WTC11 (cell line): Measurements from ENCODE around the gene CORO7. TPM values are rescaled to one million over a fixed set of nuclear protein-coding genes. Genes with fewer than 3 reads are reported as not detected.

Experiments used
- ATAC-seq: fragments of 200-7000 bp; cut with Tn5 transposase; 2 replicates; pipeline ENCODE4 v1.10.0; 2021; ENCODE audit warnings: mild to moderate bottlenecking, moderate library complexity
- CTCF ChIA-PET: fragments of 300-600 bp; sonication (Branson Sonifier 250); formaldehyde crosslinking; loops from one replicate; lab custom pipeline; 2021; ENCODE audit warnings: antibody characterized with exemption; lab: Charles Lee
- POLR2A ChIA-PET: fragments of 350-600 bp; sonication (Branson Sonifier 250); formaldehyde crosslinking; loops from one replicate; lab custom pipeline; 2021; ENCODE audit warnings: antibody characterized with exemption; lab: Charles Lee
- DNase-seq: peaks from one replicate; pipeline ENCODE4 v3.0.0; 2021; ENCODE audit warnings: low spot score
- H3K27ac Mint-ChIP-seq: 2 replicates; pipeline ENCODE4 v1.8.0; 2021; ENCODE audit warnings: mixed read lengths
- H3K27me3 Mint-ChIP-seq: 2 replicates; pipeline ENCODE4 v1.8.0; 2021; ENCODE audit warnings: low read depth, mild to moderate bottlenecking, moderate library complexity, mixed read lengths
- H3K36me3 Mint-ChIP-seq: 2 replicates; pipeline ENCODE4 v1.8.0; 2021; ENCODE audit warnings: mixed read lengths
- H3K4me1 Mint-ChIP-seq: 2 replicates; pipeline ENCODE4 v1.8.0; 2022; ENCODE audit warnings: mixed read lengths
- H3K4me3 Mint-ChIP-seq: 2 replicates; pipeline ENCODE4 v1.8.0; 2021; ENCODE audit warnings: mild to moderate bottlenecking, moderate library complexity, mixed read lengths
- H3K9me3 Mint-ChIP-seq: 2 replicates; pipeline ENCODE4 v1.8.0; 2021; ENCODE audit warnings: mixed read lengths
- ATF2 ChIP-seq: sonication (generic); formaldehyde crosslinking; IDR thresholded peaks from 2 replicates; pipeline ENCODE4 v1.8.1; 2022; ENCODE audit warnings: low read depth, missing genetic modification reagents, borderline replicate concordance
- CBFB ChIP-seq: sonication (generic); formaldehyde crosslinking; IDR thresholded peaks from 2 replicates; pipeline ENCODE4 v1.8.1; 2022; ENCODE audit warnings: mild to moderate bottlenecking, low read depth, missing genetic modification reagents
- CDX4 ChIP-seq: fragments of 250-450 bp; sonication (Bioruptor Pico); IDR thresholded peaks from 2 replicates; pipeline ENCODE4 v1.9.0; 2021; ENCODE audit warnings: moderate library complexity, mild to moderate bottlenecking, inconsistent platforms, borderline replicate concordance
- CREM ChIP-seq: sonication (generic); formaldehyde crosslinking; IDR thresholded peaks from 2 replicates; pipeline ENCODE4 v1.8.1; 2022; ENCODE audit warnings: mild to moderate bottlenecking, missing genetic modification reagents, moderate library complexity
- E2F4 ChIP-seq: sonication (generic); formaldehyde crosslinking; IDR thresholded peaks from 2 replicates; pipeline ENCODE4 v1.8.1; 2022; ENCODE audit warnings: low read depth, mild to moderate bottlenecking, moderate library complexity, missing genetic modification reagents, borderline replicate concordance
- EMX1 ChIP-seq: fragments of 250-450 bp; sonication (Bioruptor Pico); IDR thresholded peaks from 2 replicates; pipeline ENCODE4 v1.8.0; 2021; ENCODE audit warnings: mild to moderate bottlenecking
- FOXJ3 ChIP-seq: sonication (generic); formaldehyde crosslinking; IDR thresholded peaks from 2 replicates; pipeline ENCODE4 v1.9.0; 2021; ENCODE audit warnings: missing genetic modification reagents, mild to moderate bottlenecking, borderline replicate concordance
- GTF2I ChIP-seq: fragments of 250-450 bp; sonication (Bioruptor Pico); conservative IDR thresholded peaks from 2 replicates; pipeline ENCODE4 v1.4.0; 2021; ENCODE audit warnings: mild to moderate bottlenecking
- JUN ChIP-seq: sonication (generic); formaldehyde crosslinking; IDR thresholded peaks from 2 replicates; pipeline ENCODE4 v1.8.0; 2023; ENCODE audit warnings: mild to moderate bottlenecking, missing genetic modification reagents
- MAX ChIP-seq: sonication (generic); formaldehyde crosslinking; IDR thresholded peaks from 2 replicates; pipeline ENCODE4 v1.8.0; 2022; ENCODE audit warnings: mild to moderate bottlenecking, missing genetic modification reagents
- SMAD3 ChIP-seq: sonication (generic); formaldehyde crosslinking; IDR thresholded peaks from 2 replicates; pipeline ENCODE4 v1.8.0; 2022; ENCODE audit warnings: missing genetic modification reagents, mild to moderate bottlenecking, borderline replicate concordance
- SOX15 ChIP-seq: fragments of 250-450 bp; sonication (Bioruptor Pico); IDR thresholded peaks from 2 replicates; pipeline ENCODE4 v1.9.0; 2021; ENCODE audit warnings: mild to moderate bottlenecking
- TEAD1 ChIP-seq: sonication (generic); formaldehyde crosslinking; IDR thresholded peaks from 2 replicates; pipeline ENCODE4 v1.8.0; 2022; ENCODE audit warnings: mild to moderate bottlenecking, missing genetic modification reagents
- USF2 ChIP-seq: sonication (generic); formaldehyde crosslinking; IDR thresholded peaks from 2 replicates; pipeline ENCODE4 v1.8.1; 2023; ENCODE audit warnings: mild to moderate bottlenecking, missing genetic modification reagents, moderate library complexity
- ZMAT4 ChIP-seq: fragments of 250-450 bp; sonication (Bioruptor Pico); IDR thresholded peaks from 2 replicates; pipeline ENCODE4 v1.9.0; 2021; ENCODE audit warnings: mild to moderate bottlenecking
- ZNF219 ChIP-seq: sonication (generic); formaldehyde crosslinking; IDR thresholded peaks from 2 replicates; pipeline ENCODE4 v1.8.0; 2023; ENCODE audit warnings: missing genetic modification reagents, mild to moderate bottlenecking, borderline replicate concordance
- ZNF281 ChIP-seq: sonication (generic); formaldehyde crosslinking; IDR thresholded peaks from 2 replicates; pipeline ENCODE4 v1.8.0; 2023; ENCODE audit warnings: mild to moderate bottlenecking, missing genetic modification reagents
- ZNF317 ChIP-seq: sonication (generic); formaldehyde crosslinking; IDR thresholded peaks from 2 replicates; pipeline ENCODE4 v1.8.1; 2023; ENCODE audit warnings: low read depth, mild to moderate bottlenecking, moderate library complexity, missing genetic modification reagents, borderline replicate concordance
- ZNF416 ChIP-seq: fragments of 250-450 bp; sonication (Bioruptor Pico); IDR thresholded peaks from 2 replicates; pipeline ENCODE4 v1.9.0; 2021; ENCODE audit warnings: mild to moderate bottlenecking, inconsistent platforms
- total RNA-seq: library from RNA; stranded (reverse); gene quantifications from 3 replicates; pipeline ENCODE4 v1.2.3, GENCODE V29; 2021
- TF ChIP-seq, protein P1 (sequence below): sonication (generic); formaldehyde crosslinking; IDR thresholded peaks from 2 replicates; pipeline ENCODE4 v1.8.0; 2023; ENCODE audit warnings: missing genetic modification reagents

Gene CORO7
- total RNA-seq, 1 experiment from 2014 or later: 45.5 TPM

- no peak for TF ChIP-seq ATF2 (CRISPR knock-in tag)
- TF ChIP-seq ZMAT4 (CRISPR knock-in tag): no peak
- TF ChIP-seq JUN (CRISPR knock-in tag): no peak
- no peak for TF ChIP-seq SOX15 (CRISPR knock-in tag)
- TF ChIP-seq, all 79 proteins: peak for 0
These were observed 55.1 kb downstream of the CORO7 start (continued) for GRCh38 chr16:4361033-4361943.

GRCh38 chr16:4360538-4361021, 55.8 kb downstream of the CORO7 start:
- no peaks in the 10 kb centered on the region for H3K9me3 Mint-ChIP-seq
- TF ChIP-seq SMAD3 (CRISPR knock-in tag): no peak
- no peak for TF ChIP-seq USF2
- no peak for TF ChIP-seq TEAD1 (CRISPR knock-in tag)
- no peak for TF ChIP-seq CREM (CRISPR knock-in tag)
- TF ChIP-seq ZNF317 (CRISPR knock-in tag): no peak
- TF ChIP-seq ATF2 (CRISPR knock-in tag): no peak
- TF ChIP-seq ZNF219 (CRISPR knock-in tag): no peak
- TF ChIP-seq GTF2I (CRISPR knock-in tag): no peak
- no peak for TF ChIP-seq FOXJ3 (CRISPR knock-in tag)
- no peak for TF ChIP-seq CDX4
- no peak for TF ChIP-seq E2F4 (CRISPR knock-in tag)
- TF ChIP-seq, protein P1, sequence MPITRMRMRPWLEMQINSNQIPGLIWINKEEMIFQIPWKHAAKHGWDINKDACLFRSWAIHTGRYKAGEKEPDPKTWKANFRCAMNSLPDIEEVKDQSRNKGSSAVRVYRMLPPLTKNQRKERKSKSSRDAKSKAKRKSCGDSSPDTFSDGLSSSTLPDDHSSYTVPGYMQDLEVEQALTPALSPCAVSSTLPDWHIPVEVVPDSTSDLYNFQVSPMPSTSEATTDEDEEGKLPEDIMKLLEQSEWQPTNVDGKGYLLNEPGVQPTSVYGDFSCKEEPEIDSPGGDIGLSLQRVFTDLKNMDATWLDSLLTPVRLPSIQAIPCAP (CRISPR knock-in tag): no peak
- TF ChIP-seq ZNF281 (CRISPR knock-in tag): no peak
- no peak for TF ChIP-seq EMX1
- TF ChIP-seq CBFB (CRISPR knock-in tag): no peak
- TF ChIP-seq ZNF416: no peak
- no peak for TF ChIP-seq MAX
- TF ChIP-seq, all 79 proteins: peak for 0
- ATAC-seq: peak; percentile 62
- no peaks in the 10 kb centered on the region for H3K4me1 Mint-ChIP-seq
- no peak overlapping the region for H3K27ac Mint-ChIP-seq
- CTCF ChIA-PET: interaction anchor here (0.6 to 5.6 kb wide), 6 partner anchors 9 to 99 kb away, joined by 3 to 322 read pairs (median 16); partner anchors contain the start of genes CORO7, PAM16 and TFAP4
- no peak for DNase-seq
- H3K27me3 Mint-ChIP-seq: no peaks in the 10 kb centered on the region
- no peak overlapping the region for H3K4me3 Mint-ChIP-seq
- peaks cover 2% of the 10 kb centered on the region; the same call in 1 of the 2 replicates for H3K36me3 Mint-ChIP-seq
- POLR2A ChIA-PET: no interaction called here
